Measurements from ENCODE around the gene BICDL2. TPM values are rescaled to one million over a fixed set of nuclear protein-coding genes. Genes with fewer than 3 reads are reported as not detected.

The BICDL2 gene
- total and polyA plus RNA-seq, 2 of the 4 experiments (the other 2 are of a cell fraction): 0.17 to 0.18 TPM

- TF ChIP-seq, protein P1, sequence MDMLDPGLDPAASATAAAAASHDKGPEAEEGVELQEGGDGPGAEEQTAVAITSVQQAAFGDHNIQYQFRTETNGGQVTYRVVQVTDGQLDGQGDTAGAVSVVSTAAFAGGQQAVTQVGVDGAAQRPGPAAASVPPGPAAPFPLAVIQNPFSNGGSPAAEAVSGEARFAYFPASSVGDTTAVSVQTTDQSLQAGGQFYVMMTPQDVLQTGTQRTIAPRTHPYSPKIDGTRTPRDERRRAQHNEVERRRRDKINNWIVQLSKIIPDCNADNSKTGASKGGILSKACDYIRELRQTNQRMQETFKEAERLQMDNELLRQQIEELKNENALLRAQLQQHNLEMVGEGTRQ (IDR thresholded peaks at IDR 0.05; ENCODE audit: low read depth, low read length): peak; percentile 0; the same call in 1 of the 2 replicates
Observed at GRCh38 chr16:3022208-3022683, 14.5 kb downstream of the BICDL2 start (continued).

- H3K9ac ChIP-seq (ENCODE audit: low read depth, low read length): peak overlapping the region; percentile 85
- peaks cover 31% of the 10 kb centered on the region for H4K20me1 ChIP-seq (ENCODE audit: insufficient read depth, low read length)
- in situ Hi-C loops (cut with MboI; ENCODE audit: low sequenced_read_pairs): no loop called here
- dilution Hi-C loops (cut with HindIII; ENCODE audit: low sequenced_read_pairs, unreplicated experiment): no loop called here
- ChIA-PET POLR2A (ENCODE audit: unreplicated experiment) (interaction anchor here (2.0 kb wide), 1 partner anchor 10 kb away, joined by 7 read pairs; no protein-coding TSS in a partner anchor), CTCF (interaction anchor here (2.7 kb wide), 1 partner anchor 10 kb away, joined by 12 read pairs; no protein-coding TSS in a partner anchor)
- peak overlapping the region; percentile 72 for H4K5ac ChIP-seq (ENCODE audit: low read depth, low read length)
- H3K9me3 ChIP-seq (ENCODE audit: control insufficient read depth, insufficient read depth, low read length): no peaks in the 10 kb centered on the region
- H4K91ac ChIP-seq (ENCODE audit: insufficient read depth, low read depth, low read length): peak overlapping the region; percentile 98
- peak overlapping the region; percentile 98 for H3K14ac ChIP-seq (replicated peaks; ENCODE audit: low read depth, low read length)
- peak overlapping the region; percentile 75 for H2BK20ac ChIP-seq (ENCODE audit: low read depth, low read length)
- peak overlapping the region; percentile 99 for H2BK5ac ChIP-seq (ENCODE audit: low read depth, low read length, poor library complexity, severe bottlenecking)
- peak overlapping the region; percentile 72 to 97 for H4K8ac ChIP-seq (ENCODE audit: low read depth in 2 of 2, low read length in 2 of 2)
- H3K4me3 ChIP-seq (ENCODE audit: insufficient read depth, low read depth, low read length): peak overlapping the region; percentile 77
- peak overlapping the region; percentile 24; the same call in 1 of the 3 replicates for H2BK15ac ChIP-seq (ENCODE audit: low read depth, low read length)
- peak overlapping the region; percentile 100 for H3K23ac ChIP-seq (ENCODE audit: low read depth, low read length)
- H2AK9ac ChIP-seq (replicated peaks; ENCODE audit: low read depth, low read length, poor library complexity): peak overlapping the region; percentile 99
- H3K4ac ChIP-seq (ENCODE audit: low read depth, low read length): peak overlapping the region; percentile 98
- H2BK120ac ChIP-seq (ENCODE audit: low read depth, low read length): peak overlapping the region; percentile 83
- TSS peak; percentile 78 for BruUV-seq (replicated peaks)
- H3K9me1 ChIP-seq (ENCODE audit: insufficient read depth, low read length): no peaks in the 10 kb centered on the region
- H3K4me1 ChIP-seq (ENCODE audit: control insufficient read depth, insufficient read depth, low read length): peaks cover 11% of the 10 kb centered on the region
- H3K18ac ChIP-seq (ENCODE audit: low read depth, low read length): peak overlapping the region; percentile 67
- peak overlapping the region; percentile 97 for H3K27ac ChIP-seq (ENCODE audit: insufficient read depth, low read length)
- intact Hi-C loops (cut with micrococcal nuclease): loop anchor here (1.0 kb wide), 1 partner anchor 38 kb away; no protein-coding TSS in a partner anchor
- peak overlapping the region; percentile 100 for H3K56ac ChIP-seq (ENCODE audit: extremely low read depth, insufficient read depth, low read length)
- peak overlapping the region; percentile 90 for H2AK5ac ChIP-seq (ENCODE audit: low read depth, low read length)
- H3K4me2 ChIP-seq (ENCODE audit: low read depth, low read length): peak overlapping the region; percentile 79
- ATAC-seq (ENCODE audit: low read depth) (peak; percentile 46), DNase-seq (peak; percentile 94)
- H3K79me1 ChIP-seq (ENCODE audit: low read depth in 1 of 2, low read length in 2 of 2): peaks cover 0 to 27% of the 10 kb centered on the region in 2 experiments; a peak in 2 of 4 replicates
- peaks cover 17% of the 10 kb centered on the region for H3K36me3 ChIP-seq (ENCODE audit: control insufficient read depth, insufficient read depth, low read length)
- peak overlapping the region; percentile 53 for H2AFZ ChIP-seq (replicated peaks; ENCODE audit: low read length, poor library complexity)
- no peaks in the 10 kb centered on the region; the same call in 1 of the 2 replicates for H3K27me3 ChIP-seq (ENCODE audit: control insufficient read depth, insufficient read depth, low read length)
- no CpG with 5 or more reads among the region's 25 CpGs for WGBS, 2 experiments (ENCODE audit: extremely low coverage in 2 of 2, insufficient read length in 1 of 2)
- TF ChIP-seq MAFK (IDR thresholded peaks at IDR 0.05; ENCODE audit: low read depth, low read length) (peak; percentile 37; the same call in 1 of the 2 replicates), CHD1 (IDR thresholded peaks at IDR 0.05; ENCODE audit: low read depth, low read length) (no peak; the same call in 1 of the 2 replicates), FOS (IDR thresholded peaks at IDR 0.05; ENCODE audit: low read depth, low read length) (peak; percentile 80), RAD21 (IDR thresholded peaks at IDR 0.05; ENCODE audit: low read length) (no peak), POLR2A (IDR thresholded peaks at IDR 0.05; ENCODE audit: low read depth, low read length) (peak; percentile 34; the same call in 1 of the 2 replicates), RCOR1 (IDR thresholded peaks at IDR 0.05; ENCODE audit: insufficient replicate concordance, low read length) (peak; percentile 26), BHLHE40 (IDR thresholded peaks at IDR 0.05; ENCODE audit: low read depth, low read length) (no peak), MAZ (IDR thresholded peaks at IDR 0.05; ENCODE audit: borderline replicate concordance, low read depth, low read length) (peak; percentile 51)
- TF ChIP-seq, protein P2, sequence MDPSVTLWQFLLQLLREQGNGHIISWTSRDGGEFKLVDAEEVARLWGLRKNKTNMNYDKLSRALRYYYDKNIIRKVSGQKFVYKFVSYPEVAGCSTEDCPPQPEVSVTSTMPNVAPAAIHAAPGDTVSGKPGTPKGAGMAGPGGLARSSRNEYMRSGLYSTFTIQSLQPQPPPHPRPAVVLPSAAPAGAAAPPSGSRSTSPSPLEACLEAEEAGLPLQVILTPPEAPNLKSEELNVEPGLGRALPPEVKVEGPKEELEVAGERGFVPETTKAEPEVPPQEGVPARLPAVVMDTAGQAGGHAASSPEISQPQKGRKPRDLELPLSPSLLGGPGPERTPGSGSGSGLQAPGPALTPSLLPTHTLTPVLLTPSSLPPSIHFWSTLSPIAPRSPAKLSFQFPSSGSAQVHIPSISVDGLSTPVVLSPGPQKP (IDR thresholded peaks at IDR 0.05; ENCODE audit: borderline replicate concordance, low read depth, low read length): no peak
- TF ChIP-seq, protein P3, sequence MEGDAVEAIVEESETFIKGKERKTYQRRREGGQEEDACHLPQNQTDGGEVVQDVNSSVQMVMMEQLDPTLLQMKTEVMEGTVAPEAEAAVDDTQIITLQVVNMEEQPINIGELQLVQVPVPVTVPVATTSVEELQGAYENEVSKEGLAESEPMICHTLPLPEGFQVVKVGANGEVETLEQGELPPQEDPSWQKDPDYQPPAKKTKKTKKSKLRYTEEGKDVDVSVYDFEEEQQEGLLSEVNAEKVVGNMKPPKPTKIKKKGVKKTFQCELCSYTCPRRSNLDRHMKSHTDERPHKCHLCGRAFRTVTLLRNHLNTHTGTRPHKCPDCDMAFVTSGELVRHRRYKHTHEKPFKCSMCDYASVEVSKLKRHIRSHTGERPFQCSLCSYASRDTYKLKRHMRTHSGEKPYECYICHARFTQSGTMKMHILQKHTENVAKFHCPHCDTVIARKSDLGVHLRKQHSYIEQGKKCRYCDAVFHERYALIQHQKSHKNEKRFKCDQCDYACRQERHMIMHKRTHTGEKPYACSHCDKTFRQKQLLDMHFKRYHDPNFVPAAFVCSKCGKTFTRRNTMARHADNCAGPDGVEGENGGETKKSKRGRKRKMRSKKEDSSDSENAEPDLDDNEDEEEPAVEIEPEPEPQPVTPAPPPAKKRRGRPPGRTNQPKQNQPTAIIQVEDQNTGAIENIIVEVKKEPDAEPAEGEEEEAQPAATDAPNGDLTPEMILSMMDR (conservative IDR thresholded peaks at IDR 0.05; ENCODE audit: low read depth, low read length): peak; percentile 38
Observed at GRCh38 chr16:3021449-3022207, 15.1 kb downstream of the BICDL2 start.

All from IMR-90 (cell line).